ES-I3 (cell line): Measurements from ENCODE around the gene PDLIM3.
A peak's percentile ranks its signal among the peaks of the same experiment; 100 is the strongest.
"Not testable (repeated sequence)": the region's sequence is repeated elsewhere in the genome, so short reads cannot be mapped to it uniquely, and the experiment has no call there.

ENCODE experiments used
- H3K36me3 ChIP-seq: 2 replicates; pipeline ENCODE4 v1.6.1; 2013; ENCODE audit warnings: mild to moderate bottlenecking, low read length, control low read depth, moderate library complexity; ENCODE audit not compliant: insufficient read depth
- H3K4me1 ChIP-seq: 2 replicates; pipeline ENCODE4 v1.6.1; 2013; ENCODE audit warnings: mild to moderate bottlenecking, control low read depth, low read length; ENCODE audit not compliant: insufficient read depth
- H3K9ac ChIP-seq: 2 replicates; pipeline ENCODE4 v1.6.1; 2013; ENCODE audit warnings: low read depth, mild to moderate bottlenecking, low read length, moderate library complexity
- H3K9me3 ChIP-seq: 2 replicates; pipeline ENCODE4 v1.6.1; 2013; ENCODE audit warnings: mild to moderate bottlenecking, low read length, moderate library complexity; ENCODE audit not compliant: control insufficient read depth, insufficient read depth

The PDLIM3 gene

GRCh38 chr4:185540487-185541120 lies 5.3 kb upstream of the PDLIM3 start:
- H3K36me3 ChIP-seq, result no peaks in the 10 kb centered on the region
- no peaks in the 10 kb centered on the region for H3K4me1 ChIP-seq
- no peaks in the 10 kb centered on the region for H3K9me3 ChIP-seq
- no peak overlapping the region for H3K9ac ChIP-seq

- Histone ChIP-seq H3K36me3 (no peaks in the 10 kb centered on the region), H3K9ac (no peak overlapping the region), H3K9me3 (no peaks in the 10 kb centered on the region), H3K4me1 (no peaks in the 10 kb centered on the region)
Observed at GRCh38 chr4:185540040-185540439, 4.7 kb upstream of the PDLIM3 start.

- Histone ChIP-seq H3K4me1 (no peaks in the 10 kb centered on the region), H3K9ac (no peak overlapping the region), H3K36me3 (no peaks in the 10 kb centered on the region), H3K9me3 (no peaks in the 10 kb centered on the region)
Observed at GRCh38 chr4:185538806-185539205, 3.5 kb upstream of the PDLIM3 start.

- no peak overlapping the region for H3K9ac ChIP-seq
- H3K4me1 ChIP-seq, result no peaks in the 10 kb centered on the region
- H3K36me3 ChIP-seq, result no peaks in the 10 kb centered on the region
- no peaks in the 10 kb centered on the region for H3K9me3 ChIP-seq
Observed at GRCh38 chr4:185536411-185536709, 1.1 kb upstream of the PDLIM3 start.

GRCh38 chr4:185535612-185536410 lies 504 bp upstream of the PDLIM3 start:
- Histone ChIP-seq H3K9me3 (no peaks in the 10 kb centered on the region), H3K36me3 (no peaks in the 10 kb centered on the region), H3K9ac (peak overlapping the region; percentile 79), H3K4me1 (no peaks in the 10 kb centered on the region)

GRCh38 chr4:185534511-185534865 lies 819 bp downstream of the PDLIM3 start:
- Histone ChIP-seq H3K9me3 (no peaks in the 10 kb centered on the region), H3K4me1 (no peaks in the 10 kb centered on the region), H3K9ac (peak overlapping the region; percentile 79; the same call in 1 of the 2 replicates), H3K36me3 (no peaks in the 10 kb centered on the region)

- no peaks in the 10 kb centered on the region for H3K4me1 ChIP-seq
- no peaks in the 10 kb centered on the region for H3K9me3 ChIP-seq
- no peaks in the 10 kb centered on the region for H3K36me3 ChIP-seq
- no peak overlapping the region for H3K9ac ChIP-seq
Observed at GRCh38 chr4:185532795-185533324, 2.4 kb downstream of the PDLIM3 start.

- Histone ChIP-seq H3K9me3 (no peaks in the 10 kb centered on the region), H3K9ac (no peak overlapping the region), H3K36me3 (no peaks in the 10 kb centered on the region), H3K4me1 (no peaks in the 10 kb centered on the region)
Observed at GRCh38 chr4:185532293-185532692, 3.0 kb downstream of the PDLIM3 start.

- not testable (repeated sequence) for H3K4me1 ChIP-seq, H3K9ac ChIP-seq, H3K36me3 ChIP-seq, H3K9me3 ChIP-seq
Observed at GRCh38 chr4:185531654-185532053, 3.7 kb downstream of the PDLIM3 start.

- H3K9ac ChIP-seq, result no peak overlapping the region
- H3K9me3 ChIP-seq, result no peaks in the 10 kb centered on the region
- no peaks in the 10 kb centered on the region for H3K4me1 ChIP-seq
- H3K36me3 ChIP-seq, result no peaks in the 10 kb centered on the region
Observed at GRCh38 chr4:185529413-185529812, 5.9 kb downstream of the PDLIM3 start.

- Histone ChIP-seq H3K9me3 (no peaks in the 10 kb centered on the region), H3K36me3 (no peaks in the 10 kb centered on the region), H3K4me1 (no peaks in the 10 kb centered on the region), H3K9ac (no peak overlapping the region)
Observed at GRCh38 chr4:185524888-185525863, 10.1 kb downstream of the PDLIM3 start.

GRCh38 chr4:185523862-185524261 lies 11.4 kb downstream of the PDLIM3 start:
- Histone ChIP-seq H3K4me1 (no peaks in the 10 kb centered on the region), H3K9ac (no peak overlapping the region), H3K9me3 (no peaks in the 10 kb centered on the region), H3K36me3 (no peaks in the 10 kb centered on the region)

GRCh38 chr4:185522451-185522850 lies 12.9 kb downstream of the PDLIM3 start:
- no peaks in the 10 kb centered on the region for H3K4me1 ChIP-seq
- no peaks in the 10 kb centered on the region for H3K9me3 ChIP-seq
- H3K36me3 ChIP-seq, result no peaks in the 10 kb centered on the region
- H3K9ac ChIP-seq, result no peak overlapping the region

- Histone ChIP-seq H3K9me3 (no peaks in the 10 kb centered on the region), H3K9ac (no peak overlapping the region), H3K36me3 (no peaks in the 10 kb centered on the region), H3K4me1 (no peaks in the 10 kb centered on the region)
Observed at GRCh38 chr4:185520119-185520518, 15.2 kb downstream of the PDLIM3 start.
